ENCODE measurements around the gene UBE2K.
"Not testable (repeated sequence)": the region's sequence is repeated elsewhere in the genome, so short reads cannot be mapped to it uniquely, and the experiment has no call there.

Gene UBE2K

DNA sequence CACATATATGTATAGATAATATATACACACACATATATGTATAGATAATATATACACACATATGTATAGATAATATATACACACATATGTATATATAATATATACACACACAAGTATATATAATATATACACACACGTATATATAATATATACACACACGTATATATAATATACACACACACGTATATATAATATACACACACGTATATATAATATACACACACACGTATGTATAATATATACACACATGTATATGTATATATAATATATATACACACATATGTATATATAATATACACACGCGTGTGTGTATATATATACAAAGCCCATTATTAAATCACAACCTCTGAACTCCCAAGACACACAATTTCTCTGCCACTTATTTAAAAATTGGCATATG, 8.0 kb upstream of the UBE2K start:
- no peak for DNase-seq (ENCODE audit: low read depth)

DNA sequence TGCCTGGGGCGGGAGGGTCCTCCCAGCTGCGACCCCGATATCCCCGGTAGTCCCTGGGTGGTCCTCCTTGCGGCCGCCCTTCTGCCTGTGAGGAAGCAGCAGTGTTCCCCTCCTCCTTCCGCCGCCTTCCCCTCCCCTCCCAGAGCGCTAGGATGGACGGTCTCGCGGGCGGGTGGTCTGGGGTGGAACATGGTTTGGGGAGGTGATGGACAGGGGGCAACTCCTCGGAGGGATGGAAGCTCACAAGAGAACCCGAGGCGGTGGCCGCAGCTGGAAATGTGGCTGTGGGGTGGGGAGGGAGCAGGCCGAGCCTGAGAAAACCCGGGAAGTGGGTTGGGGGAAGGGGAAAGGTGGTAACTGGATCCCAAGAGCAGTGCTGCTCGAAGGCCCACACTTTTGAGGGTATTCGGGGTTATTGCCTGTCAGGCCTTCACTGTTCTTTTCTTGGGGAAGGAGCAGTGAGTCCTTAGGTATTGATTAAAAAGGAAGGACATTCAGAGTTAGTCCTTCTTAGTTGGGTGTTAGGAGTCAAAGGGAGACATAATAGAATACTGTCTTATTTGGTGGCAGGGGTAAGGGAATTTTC, 581 bp downstream of the UBE2K start:
- DNase-seq (ENCODE audit: low read depth) = peak; percentile 46

DNA sequence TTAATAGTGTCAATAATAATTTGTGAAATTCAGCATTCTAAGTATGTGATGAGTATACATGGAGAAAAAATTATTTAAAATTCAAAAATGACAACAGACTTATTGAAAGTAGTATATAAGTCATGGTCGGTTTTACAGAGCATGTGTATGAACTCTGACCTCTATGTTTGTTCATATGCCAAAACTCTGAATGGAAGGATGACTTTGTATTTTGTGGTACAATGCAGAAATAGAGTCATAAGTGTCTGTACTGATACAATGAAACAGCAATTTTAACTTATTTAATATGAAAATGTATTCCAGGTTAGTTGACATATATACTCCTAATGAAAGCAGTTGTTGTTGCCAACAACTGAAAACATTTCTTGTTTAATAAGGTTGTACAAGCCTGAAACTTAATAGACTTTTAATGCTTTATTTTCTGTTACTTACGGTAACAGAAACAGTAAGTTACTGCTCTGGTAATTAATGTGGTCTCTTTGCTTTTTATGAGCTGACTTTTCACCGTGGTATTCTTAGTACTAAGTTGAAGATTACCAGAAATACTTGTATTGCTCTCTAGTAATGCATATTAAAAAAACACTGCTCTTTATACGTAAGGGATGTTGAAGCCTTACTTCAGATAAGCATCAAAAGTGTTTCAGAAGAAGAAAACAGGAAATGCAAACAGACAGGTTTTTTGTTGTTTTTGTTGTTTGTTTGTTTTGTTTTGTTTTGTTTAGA, 1.9 kb downstream of the UBE2K start:
- DNase-seq (ENCODE audit: low read depth) = peak; percentile 66

DNA sequence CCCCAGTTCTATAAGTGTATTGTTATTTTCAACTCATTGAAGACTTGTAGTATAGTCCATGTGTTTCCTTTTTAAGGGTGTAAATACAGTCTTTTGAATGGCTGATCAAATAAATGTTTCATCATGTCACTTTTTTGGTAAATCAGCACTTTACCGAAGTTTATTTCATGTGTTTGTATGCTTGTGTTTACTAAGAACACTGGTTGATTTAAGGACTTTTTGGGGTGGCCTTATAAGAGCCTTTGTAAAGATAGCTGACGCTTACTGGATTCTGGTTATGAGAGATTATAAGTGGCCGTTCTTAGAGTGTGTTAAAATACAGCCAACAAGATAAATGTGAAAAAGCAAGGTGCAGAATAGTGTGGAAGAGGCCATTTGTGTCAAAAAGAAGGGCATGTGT, 2.6 kb downstream of the UBE2K start:
- no peak for DNase-seq (ENCODE audit: low read depth)

DNA sequence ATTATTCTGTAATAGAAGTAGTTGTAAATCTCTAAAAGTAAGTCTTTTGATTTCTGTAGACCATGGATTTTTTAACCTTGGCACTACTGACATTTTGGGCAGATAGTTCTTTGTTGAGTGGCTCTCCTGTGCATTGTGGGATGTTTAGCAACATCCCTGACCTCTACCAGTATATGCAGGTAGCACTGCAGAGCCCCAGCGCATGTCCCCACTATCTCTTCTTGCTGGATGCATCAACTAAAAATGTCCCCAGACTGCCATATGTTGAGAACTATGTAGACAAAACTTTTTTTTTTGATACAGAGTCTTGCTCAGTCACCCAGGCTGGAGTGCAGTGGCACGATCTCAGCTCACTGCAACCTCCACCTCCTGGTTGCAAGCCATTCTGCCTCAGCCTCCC, 4.8 kb downstream of the UBE2K start:
- DNase-seq (ENCODE audit: low read depth) = no peak

DNA sequence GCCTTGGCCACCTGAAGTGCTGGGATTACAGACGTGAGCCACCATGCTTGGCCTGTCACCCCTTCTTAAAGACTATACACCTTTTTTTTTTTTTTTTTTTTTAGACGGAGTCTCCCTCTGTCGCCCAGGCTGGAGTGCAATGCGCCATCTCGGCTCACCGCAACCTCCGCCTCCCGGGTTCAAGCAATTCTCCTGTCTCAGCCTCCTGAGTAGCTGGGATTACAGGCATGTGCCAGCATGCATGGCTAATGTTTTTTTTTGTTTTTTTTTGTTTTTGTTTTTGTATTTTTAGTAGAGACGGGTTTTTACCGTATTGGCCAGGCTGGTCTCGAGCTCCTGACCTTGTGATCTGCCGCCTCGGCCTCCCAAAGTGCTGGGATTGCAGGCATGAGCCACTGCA, 6.9 kb downstream of the UBE2K start:
- DNase-seq (ENCODE audit: low read depth) = not testable (repeated sequence)

DNA sequence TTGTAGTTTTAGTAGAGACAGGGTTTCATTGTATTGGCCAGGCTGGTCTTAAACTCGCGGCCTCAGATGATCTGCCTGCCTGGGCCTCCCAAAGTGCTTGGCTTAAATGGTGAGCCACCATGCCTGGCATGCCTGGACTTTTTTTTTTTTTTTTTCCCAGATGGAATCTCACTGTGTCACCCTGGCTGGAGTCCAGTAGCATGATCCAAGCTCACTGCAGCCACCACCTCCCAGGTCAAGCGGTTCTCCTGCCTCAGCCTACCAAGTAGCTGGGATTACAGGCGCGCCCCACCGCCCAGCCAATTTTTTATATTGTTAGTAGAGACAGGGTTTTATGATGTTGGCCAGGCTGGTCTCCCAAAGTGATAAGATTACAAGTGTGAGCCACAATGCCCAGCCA, 8.4 kb downstream of the UBE2K start:
- DNase-seq (ENCODE audit: low read depth) = peak; percentile 94

DNA sequence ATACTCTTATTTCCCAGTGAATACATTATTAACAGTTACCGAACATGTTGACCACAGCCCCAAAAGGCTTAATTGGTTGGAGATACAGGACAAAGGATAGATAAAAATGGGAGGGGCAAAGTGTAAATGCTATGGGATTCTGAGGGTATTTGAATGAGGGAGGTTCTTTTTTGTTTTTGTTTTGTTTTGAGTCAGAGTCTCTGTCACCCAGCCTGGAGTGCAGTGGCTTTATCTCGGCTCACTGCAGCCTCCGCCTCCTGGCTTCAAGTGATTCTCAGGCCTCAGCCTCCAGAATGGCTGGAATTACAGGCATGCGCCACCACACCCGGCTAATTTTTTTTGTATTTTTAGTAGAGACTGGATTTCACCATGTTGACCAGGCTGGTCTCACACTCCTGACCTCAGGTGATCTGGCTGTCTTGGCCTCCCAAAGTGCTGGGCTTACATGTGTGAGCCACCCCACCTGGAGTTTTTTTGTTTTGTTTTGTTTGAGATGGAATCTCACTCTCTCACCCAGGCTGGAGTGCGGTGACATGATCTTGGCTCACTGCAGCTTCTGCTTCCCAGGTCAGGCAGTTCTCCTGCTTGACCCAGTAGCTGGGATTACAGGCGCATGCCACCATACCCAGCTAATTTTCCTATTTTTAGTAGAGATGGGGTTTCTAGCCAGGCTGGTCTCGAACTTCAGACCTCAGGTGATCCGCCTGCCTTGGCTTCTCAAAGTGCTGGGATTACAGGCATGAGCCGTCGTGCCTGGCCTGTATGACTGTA, 9.0 kb downstream of the UBE2K start:
- DNase-seq (ENCODE audit: low read depth) = peak; percentile 80

DNA sequence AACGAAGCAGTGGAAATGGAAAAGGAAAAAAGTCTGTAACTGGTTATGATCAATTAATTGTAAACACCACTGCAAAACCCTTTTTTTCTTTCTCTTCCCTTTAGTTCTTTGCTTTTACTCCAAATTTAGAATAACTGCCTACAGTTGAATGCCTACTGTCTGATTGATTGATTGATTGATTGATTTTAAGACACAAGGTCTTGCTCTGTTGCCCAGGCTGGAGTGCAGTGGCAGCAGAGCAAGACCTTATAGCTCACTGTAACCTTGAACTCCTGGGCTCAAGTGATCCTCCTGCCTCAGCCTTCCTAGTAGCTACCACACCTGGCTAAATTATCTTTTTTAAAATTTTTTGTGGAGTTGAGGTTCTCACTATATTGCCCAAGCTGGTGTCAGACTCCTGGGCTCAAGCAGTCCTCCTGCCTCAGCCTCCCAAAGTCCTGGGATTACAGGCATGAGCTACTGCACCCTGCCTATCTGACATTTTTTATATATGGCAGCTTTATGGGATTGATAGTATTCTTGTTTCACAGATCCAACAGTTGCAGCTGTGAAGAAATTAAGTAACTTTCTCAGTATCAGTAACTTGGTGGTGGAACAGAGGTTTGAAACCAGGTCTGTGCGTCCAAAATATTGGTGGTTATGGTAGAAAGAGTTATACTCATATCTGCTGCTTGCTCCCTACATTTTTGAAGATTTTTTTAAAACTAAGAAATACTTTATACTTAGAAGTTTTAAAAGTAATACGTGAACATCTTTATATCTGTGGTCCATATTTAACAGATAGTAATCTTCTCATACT, 12.4 kb downstream of the UBE2K start:
- DNase-seq (ENCODE audit: low read depth) = no peak

DNA sequence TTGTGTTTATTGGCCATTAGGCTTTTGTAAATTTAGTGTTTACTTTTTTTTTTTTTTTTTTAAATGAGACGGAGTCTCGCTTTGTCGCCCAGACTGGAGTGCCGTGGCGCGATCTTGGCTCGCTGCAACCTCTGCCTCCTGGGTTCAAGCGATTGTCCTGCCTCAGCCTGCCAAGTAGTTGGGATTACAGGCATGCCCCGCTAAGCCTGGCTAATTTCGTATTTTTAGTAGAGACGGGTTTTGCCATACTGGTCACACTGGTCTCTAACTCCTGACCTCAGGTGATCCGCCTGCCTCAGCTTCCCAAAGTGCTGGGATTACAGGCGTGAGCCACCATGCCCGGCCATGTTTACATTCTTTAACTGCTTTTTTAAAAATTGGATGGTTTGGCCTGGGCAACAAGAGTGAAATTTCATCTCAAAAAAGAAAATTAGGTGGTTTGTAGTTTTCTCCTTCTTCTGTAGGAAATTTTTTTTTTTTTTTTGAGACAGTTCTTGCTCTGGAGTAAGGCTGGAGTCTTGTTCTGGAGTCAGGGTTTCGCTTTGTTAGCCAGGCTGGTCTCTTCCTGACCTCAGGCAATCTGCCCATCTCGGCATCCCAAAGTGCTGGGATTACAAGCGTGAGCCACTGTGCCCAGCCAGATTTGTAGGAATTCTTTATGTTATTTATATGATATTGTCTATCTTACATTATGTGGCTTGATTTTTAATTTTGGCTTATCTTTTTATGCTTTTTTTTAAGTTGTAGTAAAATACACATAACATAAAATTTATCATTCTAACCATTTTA, 15.1 kb downstream of the UBE2K start:
- peak; percentile 15 for DNase-seq (ENCODE audit: low read depth)

DNA sequence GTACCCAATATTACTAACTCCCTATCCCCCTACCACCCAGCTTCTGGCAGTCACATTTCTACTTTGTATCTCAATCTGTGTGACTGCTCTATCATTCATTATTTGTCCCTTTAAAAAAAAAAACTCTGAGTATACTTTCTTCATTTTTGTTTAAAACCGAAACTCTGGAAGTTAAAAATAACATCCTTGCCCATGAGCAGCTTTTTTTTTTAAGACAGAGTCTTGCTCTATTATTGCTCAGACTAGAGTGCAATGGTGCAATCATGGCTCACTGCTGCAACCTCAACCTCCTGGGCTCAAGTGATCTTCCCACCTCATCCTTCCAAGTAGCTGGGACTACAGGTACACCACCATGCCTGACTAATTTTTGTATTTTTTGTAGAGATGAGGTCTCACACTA, 15.8 kb downstream of the UBE2K start:
- DNase-seq (ENCODE audit: low read depth) = peak; percentile 62

DNA sequence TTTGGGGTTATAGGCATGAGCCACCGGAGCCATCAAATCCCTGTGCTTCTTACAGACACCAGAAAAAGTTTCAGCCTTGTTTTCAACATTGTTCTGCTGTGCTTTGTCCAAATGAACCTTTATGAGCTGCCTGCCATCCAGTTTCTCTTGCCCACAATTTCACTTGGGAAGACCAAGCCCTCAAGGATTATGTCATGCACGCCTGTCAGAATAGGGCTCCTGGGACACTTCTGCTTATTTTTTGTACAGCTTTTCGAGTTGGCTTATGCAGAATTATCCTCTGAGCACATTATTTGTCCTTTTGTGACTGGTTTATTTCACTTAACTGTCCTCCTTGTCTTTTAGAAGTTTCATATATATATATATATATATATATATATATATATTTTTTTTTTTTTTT, 16.2 kb downstream of the UBE2K start:
- DNase-seq (ENCODE audit: low read depth) = no peak

DNA sequence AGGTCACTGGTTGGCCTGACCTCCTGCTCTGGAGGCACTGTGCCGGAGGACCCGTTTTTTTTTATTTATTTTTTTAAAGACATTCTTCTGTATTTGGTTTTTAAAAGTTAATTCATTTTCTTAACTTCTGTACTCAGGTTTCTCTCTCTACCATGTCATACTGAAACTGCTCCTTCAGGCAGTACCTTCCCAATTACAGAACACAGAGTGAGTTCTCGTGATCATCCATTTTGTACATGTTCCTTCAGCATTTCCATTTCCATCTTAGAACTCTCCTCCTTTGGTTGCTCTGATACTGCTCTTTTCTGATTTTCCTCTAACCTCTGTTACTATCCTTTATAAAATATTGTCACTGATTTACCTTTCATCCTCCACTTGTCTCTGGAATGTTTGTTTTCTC, 17.9 kb downstream of the UBE2K start:
- no peak for DNase-seq (ENCODE audit: low read depth)

DNA sequence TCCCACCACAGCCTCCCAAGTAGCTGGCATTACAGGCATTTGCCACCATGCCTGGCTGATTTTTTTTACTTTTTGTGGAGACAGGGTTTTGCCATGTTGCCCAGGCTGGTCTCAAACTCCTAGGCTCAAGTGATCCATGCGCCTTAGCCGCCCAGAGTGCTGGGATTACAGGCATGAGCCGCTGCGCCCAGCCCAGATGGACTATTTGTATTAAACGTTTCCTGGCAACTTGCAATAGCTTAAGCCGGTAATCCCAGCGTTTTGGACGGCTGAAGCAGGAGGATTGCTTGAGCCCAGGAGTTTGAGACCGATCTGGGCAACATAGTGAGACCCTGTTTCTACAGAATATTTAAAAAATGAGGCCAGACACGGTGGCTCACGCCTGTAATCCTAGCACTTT, 18.4 kb downstream of the UBE2K start:
- DNase-seq (ENCODE audit: low read depth) = no peak

DNA sequence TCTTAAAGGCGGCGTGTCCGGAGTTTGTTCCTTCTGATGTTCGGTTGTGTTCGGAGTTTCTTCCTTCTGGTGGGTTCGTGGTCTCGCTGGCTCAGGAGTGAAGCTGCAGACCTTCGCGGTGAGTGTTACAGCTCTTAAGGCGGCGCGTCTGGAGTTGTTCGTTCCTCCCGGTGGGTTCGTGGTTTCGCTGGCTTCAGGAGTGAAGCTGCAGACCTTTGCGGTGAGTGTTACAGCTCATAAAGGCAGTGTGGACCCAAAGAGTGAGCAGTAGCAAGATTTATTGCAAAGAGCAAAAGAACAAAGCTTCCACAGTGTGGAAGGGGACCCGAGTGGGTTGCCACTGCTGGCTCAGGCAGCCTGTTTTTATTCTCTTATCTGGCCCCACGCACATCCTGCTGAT, 19.8 kb downstream of the UBE2K start:
- DNase-seq (ENCODE audit: low read depth) = not testable (repeated sequence)

DNA sequence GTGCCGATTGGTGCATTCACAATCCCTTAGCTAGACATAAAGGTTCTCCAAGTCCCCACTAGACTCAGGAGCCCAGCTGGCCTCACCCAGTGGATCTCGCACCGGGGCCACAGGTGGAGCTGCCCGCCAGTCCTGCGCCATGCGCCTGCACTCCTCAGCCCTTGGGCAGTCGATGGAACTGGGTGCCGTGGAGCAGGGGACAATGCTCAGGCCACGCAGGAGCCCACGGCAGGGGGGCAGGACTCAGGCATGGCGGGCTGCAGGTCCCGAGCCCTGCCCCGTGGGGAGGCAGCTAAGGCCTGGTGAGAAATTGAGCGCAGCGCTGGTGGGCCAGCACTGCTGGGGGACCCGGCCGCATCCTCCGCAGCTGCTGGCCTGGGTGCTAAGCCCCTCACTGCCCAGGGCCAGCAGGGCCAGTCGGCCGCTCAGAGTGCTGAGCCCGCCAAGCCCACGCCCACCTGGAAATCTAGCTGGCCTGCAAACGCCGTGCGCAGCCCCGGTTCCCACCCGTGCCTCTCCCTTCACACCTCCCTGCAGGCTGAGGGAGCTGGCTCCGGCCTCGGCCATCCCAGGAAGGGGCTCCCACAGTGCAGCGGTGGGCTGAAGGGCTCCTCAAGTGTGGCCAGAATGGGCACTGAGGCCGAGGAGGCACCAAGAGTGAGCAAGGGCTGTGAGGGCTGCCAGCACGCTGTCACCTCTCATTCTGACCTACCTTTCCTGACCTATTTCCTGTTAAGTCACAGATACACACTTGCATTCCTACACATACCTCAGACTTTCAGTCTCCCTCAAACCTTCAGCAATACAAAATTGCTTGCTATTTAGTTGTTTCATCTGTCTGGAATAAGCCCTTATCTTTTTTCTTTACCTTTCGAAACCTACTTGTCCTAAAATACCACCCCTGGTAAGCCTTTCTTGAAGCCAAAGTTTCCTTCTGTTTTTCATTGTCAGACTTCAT, 20.7 kb downstream of the UBE2K start:
- DNase-seq (ENCODE audit: low read depth) = no peak

DNA sequence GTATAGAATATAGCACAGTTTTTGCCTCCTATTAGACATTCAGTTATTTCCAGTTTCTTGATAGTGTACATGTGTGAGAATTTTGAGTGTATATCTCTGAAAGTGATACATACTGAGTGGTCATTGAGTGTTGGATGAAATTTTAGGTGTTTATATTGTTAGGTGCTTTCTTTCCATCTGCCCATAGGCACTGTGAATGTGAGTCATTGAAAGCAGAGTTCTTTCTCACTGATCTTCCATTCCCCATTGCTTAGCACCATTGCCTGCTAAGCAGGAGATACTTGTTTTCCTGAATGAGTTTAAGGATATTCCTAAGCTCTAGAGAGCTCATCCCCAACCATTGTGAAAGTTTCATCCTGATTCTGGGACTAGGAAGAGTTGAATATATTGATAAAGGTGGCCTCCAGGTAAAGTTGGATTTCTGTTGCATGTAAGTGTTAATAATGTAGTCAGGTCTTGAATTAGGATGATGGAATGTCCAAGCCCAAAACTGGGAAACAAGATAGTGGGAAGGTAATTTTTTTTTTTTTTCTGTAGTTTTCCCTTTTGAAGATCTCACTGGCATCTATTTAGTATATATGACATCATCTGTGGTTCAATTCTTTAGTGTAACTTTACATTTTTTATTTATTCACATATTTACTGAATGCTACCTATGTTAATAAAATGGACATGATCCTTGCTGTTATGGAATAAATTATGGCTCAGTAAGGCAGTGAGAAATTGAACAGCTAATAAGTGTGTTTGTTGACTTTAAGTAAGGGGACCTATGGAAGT, 22.1 kb downstream of the UBE2K start:
- peak; percentile 29 for DNase-seq (ENCODE audit: low read depth)

DNA sequence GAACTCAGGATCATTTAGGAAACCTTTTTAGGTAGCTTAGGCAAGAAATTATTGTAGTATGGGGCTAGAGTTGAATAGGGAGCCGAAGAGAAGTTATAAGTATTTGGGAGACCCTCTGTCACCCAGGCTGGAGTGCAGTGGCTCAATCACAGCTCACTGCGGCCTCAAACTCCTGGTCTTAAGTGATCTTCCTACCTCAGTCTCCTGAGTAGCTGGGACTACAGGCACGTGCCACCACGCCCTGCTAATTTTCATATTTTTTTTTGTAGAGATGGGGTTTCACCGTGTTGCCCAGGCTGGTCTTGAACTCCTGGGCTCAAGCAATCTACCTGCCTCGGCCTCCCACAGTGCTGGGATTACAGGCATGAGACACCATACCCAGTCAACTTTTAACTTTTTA, 23.3 kb downstream of the UBE2K start:
- not testable (repeated sequence) for DNase-seq (ENCODE audit: low read depth)

DNA sequence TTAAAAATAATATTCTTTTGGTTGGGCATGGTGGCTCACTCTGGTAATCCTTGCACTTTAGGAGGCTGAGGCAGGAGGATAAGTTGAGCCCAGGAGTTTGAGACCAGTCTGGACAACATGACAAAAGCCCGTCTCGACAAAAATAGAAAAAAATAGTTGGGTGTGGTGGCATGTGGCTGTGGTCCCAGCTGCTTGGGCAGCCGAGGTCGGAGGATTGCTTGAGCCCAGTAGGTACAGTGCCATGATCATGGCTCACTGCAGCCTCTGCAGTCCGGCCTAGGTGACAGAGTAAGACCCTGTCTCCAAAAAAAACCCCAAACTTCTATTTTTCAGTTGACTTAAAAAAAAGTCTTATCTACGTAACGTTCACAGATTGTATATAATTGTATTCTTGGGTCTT, 23.9 kb downstream of the UBE2K start:
- DNase-seq (ENCODE audit: low read depth) = no peak

DNA sequence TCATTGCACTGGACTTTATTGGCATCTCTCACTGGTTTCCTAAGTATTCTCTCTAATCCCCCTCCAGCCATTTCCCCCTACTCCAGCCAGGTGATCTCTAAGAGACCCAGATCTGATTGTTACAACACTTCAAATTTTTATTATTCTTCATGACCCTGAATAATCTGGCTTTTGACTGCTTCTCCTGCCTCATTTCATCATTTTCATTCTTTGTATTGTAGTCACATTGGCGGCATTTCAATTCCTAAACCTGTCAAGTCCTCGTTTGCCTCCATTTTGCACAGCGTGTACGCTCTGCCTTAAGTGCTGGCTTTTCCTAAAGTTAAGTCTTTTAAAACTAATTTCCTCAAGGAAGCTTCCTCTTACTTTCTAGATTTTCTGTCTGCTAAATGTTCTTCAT, 31.6 kb downstream of the UBE2K start:
- peak; percentile 42 for DNase-seq (ENCODE audit: low read depth)
